HEK293T (cell line): ENCODE measurements around the gene MYH16.
"Not testable (repeated sequence)": the region's sequence is repeated elsewhere in the genome, so short reads cannot be mapped to it uniquely, and the experiment has no call there.

Source experiments
- CTCF ChIA-PET: fragments of 350-600 bp; formaldehyde crosslinking; extraction: SDS; loops from one replicate; lab custom pipeline; 2021; ENCODE audit warnings: antibody characterized with exemption, inconsistent platforms; lab: Yijun Ruan, JAX
- POLR2A ChIA-PET: fragments of 350-600 bp; formaldehyde crosslinking; extraction: SDS; loops from one replicate; lab custom pipeline; 2020; ENCODE audit warnings: antibody characterized with exemption, inconsistent platforms; lab: Yijun Ruan, JAX
- DNase-seq: peaks from one replicate; pipeline ENCODE4 v3.0.0; 2012; ENCODE audit warnings: mixed read lengths; ENCODE audit errors: extremely low spot score
- ARNT ChIP-seq: fragments of 450-650 bp; IDR thresholded peaks from 2 replicates; pipeline ENCODE4 v1.6.1; 2017; ENCODE audit warnings: mild to moderate bottlenecking
- BHLHE40 ChIP-seq: fragments of 450-650 bp; IDR thresholded peaks from 2 replicates; pipeline ENCODE4 v1.6.1; 2016; ENCODE audit warnings: mild to moderate bottlenecking, moderate library complexity, borderline replicate concordance
- CTBP1 ChIP-seq: fragments of 450-650 bp; IDR thresholded peaks from 2 replicates; pipeline ENCODE4 v1.6.1; 2016; ENCODE audit warnings: borderline replicate concordance
- ELF4 ChIP-seq: fragments of 450-650 bp; IDR thresholded peaks from 2 replicates; pipeline ENCODE4 v1.6.1; 2017; ENCODE audit warnings: antibody characterized with exemption
- FOXA1 ChIP-seq: fragments of 450-650 bp; IDR thresholded peaks from 2 replicates; pipeline ENCODE4 v1.6.1; 2016; ENCODE audit warnings: mild to moderate bottlenecking
- FOXK2 ChIP-seq: fragments of 450-650 bp; IDR thresholded peaks from 2 replicates; pipeline ENCODE4 v1.6.1; 2016; ENCODE audit warnings: mild to moderate bottlenecking
- FOXM1 ChIP-seq: fragments of 450-650 bp; IDR thresholded peaks from 2 replicates; pipeline ENCODE4 v1.6.1; 2017; ENCODE audit warnings: mild to moderate bottlenecking, borderline replicate concordance
- HDGF ChIP-seq: fragments of 450-650 bp; IDR thresholded peaks from 2 replicates; pipeline ENCODE4 v1.6.1; 2017; ENCODE audit warnings: antibody characterized with exemption, borderline replicate concordance
- L3MBTL2 ChIP-seq: fragments of 450-650 bp; conservative IDR thresholded peaks from 2 replicates; pipeline ENCODE4 v1.6.1; 2016; ENCODE audit warnings: mild to moderate bottlenecking
- LEF1 ChIP-seq: fragments of 450-650 bp; IDR thresholded peaks from 2 replicates; pipeline ENCODE4 v1.6.1; 2017; ENCODE audit warnings: mild to moderate bottlenecking, borderline replicate concordance
- NFRKB ChIP-seq: fragments of 450-650 bp; IDR thresholded peaks from 2 replicates; pipeline ENCODE4 v1.6.1; 2016; ENCODE audit warnings: mild to moderate bottlenecking, moderate library complexity
- PKNOX1 ChIP-seq: fragments of 450-650 bp; IDR thresholded peaks from 2 replicates; pipeline ENCODE4 v1.6.1; 2016
- SP1 ChIP-seq: fragments of 450-650 bp; IDR thresholded peaks from 2 replicates; pipeline ENCODE4 v1.6.1; 2017
- SUZ12 ChIP-seq: fragments of 450-650 bp; IDR thresholded peaks from 2 replicates; pipeline ENCODE4 v1.6.1; 2016; ENCODE audit warnings: mild to moderate bottlenecking
- TARDBP ChIP-seq: fragments of 450-650 bp; IDR thresholded peaks from 2 replicates; pipeline ENCODE4 v1.6.1; 2016
- ZNF384 ChIP-seq: fragments of 450-650 bp; IDR thresholded peaks from 2 replicates; pipeline ENCODE4 v1.6.1; 2016

The MYH16 gene

DNA sequence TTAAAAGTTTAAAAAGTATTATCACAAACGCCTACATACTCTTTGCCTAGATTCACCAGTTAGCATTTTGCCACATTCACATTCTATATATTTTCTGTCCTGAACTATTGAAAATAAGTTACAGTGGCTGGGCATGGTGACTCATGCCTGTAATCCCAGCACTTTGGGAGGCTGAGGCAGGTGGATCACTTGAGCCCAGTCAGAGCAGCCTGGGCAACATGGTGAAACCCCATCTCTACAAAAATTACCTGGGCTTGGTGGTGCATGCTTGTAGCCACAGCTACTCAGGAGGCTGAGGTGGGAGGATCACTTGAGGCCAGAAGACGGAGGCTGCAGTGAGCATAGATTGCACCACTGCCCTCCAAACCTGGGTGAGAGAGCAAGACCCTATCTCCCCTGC is 58.4 kb downstream of the MYH16 start:
- TF ChIP-seq FOXK2 (no peak), BHLHE40 (no peak), ARNT (no peak), L3MBTL2 (no peak), NFRKB (no peak), CTBP1 (no peak), TARDBP (no peak), ZNF384 (no peak), PKNOX1 (no peak), SP1 (no peak), HDGF (no peak), ELF4 (no peak), LEF1 (no peak), SUZ12 (no peak), FOXM1 (no peak)
- POLR2A ChIA-PET: no interaction called here
- CTCF ChIA-PET: no interaction called here
- DNase-seq: no peak

GRCh38 chr7:99339595-99339994 is 67.0 kb downstream of the MYH16 start:
- ChIA-PET CTCF (no interaction called here), POLR2A (interaction anchor here (1.4 kb wide), 1 partner anchor 15 kb away, joined by 3 read pairs; no protein-coding TSS in a partner anchor)
- TF ChIP-seq LEF1 (no peak), FOXA1 (no peak), FOXK2 (no peak), SUZ12 (no peak)
- no peak for DNase-seq

- ChIA-PET CTCF (no interaction called here), POLR2A (no interaction called here)
- TF ChIP-seq FOXM1 (no peak), BHLHE40 (no peak)
- no peak for DNase-seq
Observed at GRCh38 chr7:99340659-99341058, 68.0 kb downstream of the MYH16 start.

DNA sequence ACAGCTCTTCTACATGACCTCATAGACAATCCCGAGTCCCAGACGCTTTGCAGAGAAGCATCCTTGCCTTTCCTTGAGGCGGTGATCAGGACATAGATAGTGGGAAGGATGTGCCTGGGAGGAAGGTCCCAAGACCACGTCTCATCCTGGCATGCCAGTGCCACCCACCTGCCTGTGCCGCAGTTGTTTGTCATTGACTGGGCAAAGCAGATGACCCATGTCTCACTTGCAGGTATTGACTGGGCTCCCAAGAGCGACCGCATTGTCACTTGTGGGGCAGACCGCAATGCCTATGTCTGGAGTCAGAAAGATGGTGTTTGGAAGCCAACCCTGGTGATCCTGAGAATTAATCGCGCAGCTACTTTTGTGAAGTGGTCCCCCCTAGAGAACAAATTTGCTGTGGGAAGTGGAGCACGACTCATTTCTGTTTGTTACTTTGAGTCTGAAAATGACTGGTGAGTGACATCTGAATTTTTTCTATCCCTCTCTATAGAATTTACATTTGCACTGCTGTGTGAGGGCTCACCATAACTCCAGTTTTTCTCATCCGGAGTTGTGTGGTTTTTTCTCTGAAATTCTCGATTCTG is 71.5 kb downstream of the MYH16 start:
- POLR2A ChIA-PET: no interaction called here
- TF ChIP-seq TARDBP (no peak), NFRKB (no peak), ZNF384 (no peak), SP1 (no peak), HDGF (no peak), BHLHE40 (no peak), CTBP1 (no peak), FOXK2 (no peak), FOXM1 (no peak), SUZ12 (no peak), LEF1 (no peak), PKNOX1 (no peak), ARNT (no peak)
- CTCF ChIA-PET: no interaction called here
- no peak for DNase-seq

GRCh38 chr7:99350641-99351040 is 78.0 kb downstream of the MYH16 start:
- DNase-seq, POLR2A ChIA-PET, CTCF ChIA-PET: not testable (repeated sequence)

- POLR2A ChIA-PET: no interaction called here
- DNase-seq: no peak
- no peak for TF ChIP-seq ARNT
- TF ChIP-seq FOXA1: no peak
- TF ChIP-seq TARDBP: no peak
- TF ChIP-seq SP1: no peak
- no peak for TF ChIP-seq BHLHE40
- no peak for TF ChIP-seq FOXK2
- TF ChIP-seq L3MBTL2: no peak
- TF ChIP-seq CTBP1: no peak
- no peak for TF ChIP-seq NFRKB
- no peak for TF ChIP-seq ELF4
- no peak for TF ChIP-seq LEF1
- TF ChIP-seq PKNOX1: no peak
- TF ChIP-seq FOXM1: no peak
- TF ChIP-seq ZNF384: no peak
- TF ChIP-seq SUZ12: no peak
- CTCF ChIA-PET: interaction anchor here (0.7 kb wide), 1 partner anchor 14 kb away, joined by 3 read pairs; no protein-coding TSS in a partner anchor
Observed at GRCh38 chr7:99352247-99352646, 79.6 kb downstream of the MYH16 start.

DNA sequence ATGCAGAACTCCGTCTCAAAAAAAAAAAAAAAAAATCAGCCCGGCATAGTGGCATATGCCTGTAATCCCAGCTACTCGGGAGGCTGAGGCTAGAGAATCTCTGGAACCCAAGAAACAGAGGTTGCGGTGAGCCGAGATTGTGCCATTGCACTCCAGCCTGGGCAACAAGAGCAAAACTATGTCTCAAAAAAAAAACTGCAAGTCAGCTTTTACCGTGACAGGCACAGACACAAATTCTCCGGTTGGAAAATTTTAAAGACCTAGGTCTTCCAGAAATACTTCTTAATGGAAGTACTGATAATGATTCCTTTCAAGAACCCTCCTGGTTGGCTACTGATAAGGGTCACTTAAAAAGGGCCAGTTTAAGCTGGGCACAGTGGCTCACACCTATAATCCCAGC is 82.5 kb downstream of the MYH16 start:
- no peak for DNase-seq
- CTCF ChIA-PET: no interaction called here
- TF ChIP-seq SUZ12 (no peak), LEF1 (no peak), FOXK2 (no peak), FOXA1 (no peak), PKNOX1 (no peak), FOXM1 (no peak), TARDBP (no peak), CTBP1 (no peak), ZNF384 (no peak), BHLHE40 (no peak), SP1 (no peak), NFRKB (no peak), ELF4 (no peak), HDGF (no peak), ARNT (no peak), L3MBTL2 (no peak)

More for the DNA sequence above, 82.5 kb downstream of the MYH16 start:
- POLR2A ChIA-PET: no interaction called here
